Kidney (tissue), 14 donors: ENCODE results near the gene BLACAT1. TPM values are rescaled to one million over a fixed set of nuclear protein-coding genes. Genes with fewer than 3 reads are reported as not detected.

ENCODE experiments used
- DNase-seq, 5 donors: peaks; one replicate each; pipeline ENCODE4 v3.0.0-alpha.2; 2013 to 2020
- FAIRE-seq: peaks from 2 replicates; lab custom pipeline; 2012; peaks lifted over from hg19 to GRCh38; lab: Jason Lieb, UNC
- H3K27ac ChIP-seq, 2 donors: one replicate each; pipeline ENCODE4 v1.7.0; 2013; ENCODE audit warnings: low read depth in 2 of 2, low read length in 2 of 2, inconsistent platforms in 1 of 2
- H3K27me3 ChIP-seq: one replicate; pipeline ENCODE4 v1.7.1; 2013; ENCODE audit warnings: low read length, inconsistent platforms; ENCODE audit not compliant: control insufficient read depth, insufficient read depth
- H3K36me3 ChIP-seq, 3 donors: one replicate each; pipeline versions ENCODE4 v1.7.0 to v1.7.1; 2013; ENCODE audit warnings: low read length in 3 of 3, control low read depth in 1 of 3, inconsistent platforms in 1 of 3; ENCODE audit not compliant: insufficient read depth in 3 of 3, control insufficient read depth in 2 of 3
- H3K4me1 ChIP-seq, 3 donors: one replicate each; pipeline versions ENCODE4 v1.7.0 to v1.7.1; 2013; ENCODE audit warnings: low read length in 3 of 3, inconsistent platforms in 1 of 3, low read depth in 1 of 3; ENCODE audit not compliant: control insufficient read depth in 2 of 3, insufficient read depth in 2 of 3
- H3K4me3 ChIP-seq, 3 donors: one replicate each; pipeline versions ENCODE4 v1.7.0 to v1.8.1; 2013; ENCODE audit warnings: low read length in 3 of 3, control low read depth in 1 of 3, inconsistent platforms in 1 of 3
- H3K9ac ChIP-seq, 3 donors: one replicate each; pipeline versions ENCODE4 v1.7.0 to v1.7.1; 2013; ENCODE audit warnings: low read length in 3 of 3, control low read depth in 1 of 3, inconsistent platforms in 1 of 3
- H3K9me3 ChIP-seq, 3 donors: one replicate each; pipeline versions ENCODE4 v1.7.0 to v1.7.1; 2013; ENCODE audit warnings: low read length in 3 of 3, control low read depth in 1 of 3, inconsistent platforms in 1 of 3; ENCODE audit not compliant: control insufficient read depth in 2 of 3, insufficient read depth in 1 of 3
- CTCF ChIP-seq: IDR thresholded peaks from 3 replicates; pipeline ENCODE4 v1.5.1; 2012; ENCODE audit warnings: mild to moderate bottlenecking, moderate library complexity, borderline replicate concordance; ENCODE audit not compliant: insufficient read depth; ENCODE audit errors: extremely low read depth
- intact Hi-C: fragments of 100-400 bp; cut with DNase I; formaldehyde crosslinking; loops from one replicate; pipeline ENCODE4 v1.11.1; 2022
- polyA plus RNA-seq: library from polyadenylated mRNA; stranded (reverse); fragments of 350-450 nt; fragmentation: Illumina TruSeq; extraction: RNeasy Lipid Tissue Mini Kit (QIAGEN cat#74804); gene quantifications from one replicate; pipeline ENCODE4 v1.2.3, GENCODE V29; 2014; ENCODE audit warnings: low read depth, low replicate concordance; ENCODE audit not compliant: insufficient read depth
- total RNA-seq: library from RNA; stranded (reverse); fragmentation: NEBNext Ultra II Directional; extraction: Animal tissue kit (Norgen Biotek cat#: 25700); gene quantifications from one replicate; pipeline ENCODE4 v1.2.1, GENCODE V29; 2021
- donor health status: control.
- donor health status: control.
- donor health status: control.
- donor health status: control.
- donor health status: control.
- donor health status: DM: yes; HTN: yes; CAD: no.
- donor health status: Normal renal cell carcinoma (clear cell type).

BLACAT1 gene
- total and polyA plus RNA-seq, 2 donors from 2014 or later: 0.37 to 4.3 TPM

GRCh38 chr1:205456868-205457745, 1.3 kb upstream of the BLACAT1 start:
- H3K27me3 ChIP-seq: peaks cover 12% of the 10 kb centered on the region
- H3K27ac ChIP-seq: no peak overlapping the region
- no peaks in the 10 kb centered on the region for H3K4me1 ChIP-seq
- FAIRE-seq (no peak), DNase-seq (peak in 4 of 5 donors; percentile 73 to 81 (median 77))
- TF ChIP-seq CTCF: no peak
- no peaks in the 10 kb centered on the region for H3K9me3 ChIP-seq
- H3K9ac ChIP-seq: no peak overlapping the region
- intact Hi-C loops: no loop called here
- no peaks in the 10 kb centered on the region for H3K36me3 ChIP-seq
- H3K4me3 ChIP-seq: no peak overlapping the region

- Histone ChIP-seq H3K4me1 (no peaks in the 10 kb centered on the region), H3K9me3 (no peaks in the 10 kb centered on the region), H3K4me3 (no peak overlapping the region), H3K27me3 (peaks cover 12% of the 10 kb centered on the region), H3K27ac (no peak overlapping the region), H3K9ac (no peak overlapping the region), H3K36me3 (no peaks in the 10 kb centered on the region)
- FAIRE-seq (no peak), DNase-seq (peak in 2 of 5 donors; percentile 43 to 45)
- intact Hi-C loops: no loop called here
- no peak for TF ChIP-seq CTCF
These were observed 580 bp upstream of the BLACAT1 start for GRCh38 chr1:205456383-205456867.

- TF ChIP-seq CTCF: no peak
- Histone ChIP-seq H3K9ac (no peak overlapping the region), H3K4me3 (no peak overlapping the region), H3K36me3 (no peaks in the 10 kb centered on the region), H3K27me3 (peaks cover 10% of the 10 kb centered on the region), H3K27ac (no peak overlapping the region), H3K9me3 (no peaks in the 10 kb centered on the region), H3K4me1 (peaks cover 0 to 7% (median 0%) of the 10 kb centered on the region in 3 donors)
- FAIRE-seq: no peak
- peak in 3 of 5 donors; percentile 57 to 65 (median 60) for DNase-seq
- intact Hi-C loops: no loop called here
These were observed 926 bp downstream of the BLACAT1 start for GRCh38 chr1:205454903-205455335.
